Left lung (tissue), 10 donors: ENCODE results near the gene RCOR3. TPM values are rescaled to one million over a fixed set of nuclear protein-coding genes. Genes with fewer than 3 reads are reported as not detected.

Experiments used
- ATAC-seq: fragments of 200-7000 bp; cut with Tn5 transposase; one replicate; pipeline ENCODE4 v1.9.1; 2020; ENCODE audit warnings: moderate library complexity
- DNase-seq, 4 donors: peaks; one replicate each; pipeline ENCODE4 v3.0.0-alpha.2; 2013 to 2020
- H3K27ac ChIP-seq, 2 donors: fragments of 200-600 bp; sonication (generic) in 1 of 2; one replicate each; pipeline versions ENCODE4 v1.5.0 to v1.8.0; 2020 to 2021
- H3K27me3 ChIP-seq, 2 donors: fragments of 200-600 bp; sonication (generic) in 1 of 2; one replicate each; pipeline versions ENCODE4 v1.5.0 to v1.8.0; 2020 to 2021
- H3K36me3 ChIP-seq, 2 donors: fragments of 200-600 bp; sonication (generic) in 1 of 2; one replicate each; pipeline versions ENCODE4 v1.5.0 to v1.8.0; 2020 to 2021
- H3K4me1 ChIP-seq, 2 donors: fragments of 200-600 bp; one replicate each; pipeline ENCODE4 v1.8.0; 2021
- H3K4me3 ChIP-seq, 2 donors: fragments of 200-600 bp; sonication (generic) in 1 of 2; one replicate each; pipeline versions ENCODE4 v1.5.0 to v1.8.0; 2020 to 2021; ENCODE audit warnings: mild to moderate bottlenecking in 1 of 2
- H3K9me3 ChIP-seq, 2 donors: fragments of 200-600 bp; sonication (generic) in 1 of 2; one replicate each; pipeline versions ENCODE4 v1.5.0 to v1.8.0; 2020 to 2021
- intact Hi-C, 2 donors: fragments of 100-400 bp; cut with DNase I; formaldehyde crosslinking; loops; one replicate each; pipeline versions ENCODE4 v1.11.2 to v1.14.2; 2022
- polyA plus RNA-seq, 6 donors: library from polyadenylated mRNA; unstranded; fragments of 120-200 nt; gene quantifications; one replicate each; pipeline ENCODE4 v1.2.1, GENCODE V29; 2013; ENCODE audit not compliant: insufficient read length in 6 of 6
- total RNA-seq, 2 donors: library from RNA; stranded (reverse); fragmentation: NEBNext Ultra II Directional; extraction: Animal tissue kit (Norgen Biotek cat#: 25700); gene quantifications; one replicate each; pipeline ENCODE4 v1.2.1, GENCODE V29; 2021
- TF ChIP-seq, protein P1 (sequence below), 2 donors: fragments of 200-600 bp; sonication (generic) in 1 of 2; IDR thresholded peaks; one replicate each; pipeline versions ENCODE4 v1.5.0 to v1.8.0; 2021; ENCODE audit warnings: antibody characterized with exemption in 2 of 2
- donor health status: DM: no; HTN: yes; CAD: no.
- donor health status: DM: no; HTN: no; CAD: no.

The RCOR3 gene
- total and polyA plus RNA-seq, 8 donors: 44.5 to 113 (median 95.0) TPM

DNA sequence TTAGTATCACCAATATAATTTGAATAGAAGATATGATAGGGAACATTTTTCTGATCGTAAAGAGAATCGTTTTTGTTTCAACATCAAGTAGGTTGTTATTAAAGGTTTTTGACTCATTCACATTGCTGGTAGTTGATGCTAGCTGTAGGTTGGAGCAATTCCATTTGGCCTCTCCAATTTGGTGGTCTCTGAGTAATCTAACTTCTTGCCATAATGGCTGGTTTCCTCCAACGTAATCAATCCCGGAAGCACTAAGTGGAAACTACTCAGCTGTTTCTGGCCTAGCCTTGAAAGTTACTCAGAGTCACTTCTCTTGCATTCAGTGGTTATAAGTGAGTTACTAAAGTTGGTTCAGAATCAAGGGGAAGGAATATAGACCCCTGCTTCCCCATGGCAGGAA is 26.0 kb downstream of the RCOR3 start:
- peaks cover 0 to 76% of the 10 kb centered on the region in 2 donors for H3K36me3 ChIP-seq
- DNase-seq: no peak
- H3K4me3 ChIP-seq: no peak overlapping the region

DNA sequence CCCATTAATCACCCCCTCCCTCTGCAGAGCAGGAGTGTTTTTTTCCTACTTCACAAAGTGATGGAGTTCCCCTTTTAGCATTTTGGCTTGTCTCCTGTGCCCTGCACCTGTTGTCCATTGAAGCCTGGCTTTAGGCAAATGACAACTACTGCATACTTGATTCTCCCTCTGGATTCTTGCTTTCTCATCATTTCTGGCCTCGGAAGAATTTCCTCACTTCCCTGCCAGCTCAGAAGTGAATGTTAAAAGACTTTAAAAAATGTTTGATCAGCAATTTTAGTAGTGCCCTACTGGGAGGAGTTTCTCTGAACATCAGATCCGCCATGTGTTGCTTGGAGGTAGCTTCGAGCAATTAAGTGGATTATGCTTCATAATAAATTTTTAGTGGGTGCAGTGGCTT is 28.1 kb downstream of the RCOR3 start:
- Histone ChIP-seq H3K4me3 (no peak overlapping the region), H3K4me1 (no peaks in the 10 kb centered on the region), H3K27me3 (no peaks in the 10 kb centered on the region), H3K9me3 (no peaks in the 10 kb centered on the region), H3K27ac (no peak overlapping the region), H3K36me3 (peaks cover 0 to 76% of the 10 kb centered on the region in 2 donors)
- intact Hi-C loops: no loop called here
- no peak for DNase-seq
- ATAC-seq: no peak
- TF ChIP-seq, protein P1, sequence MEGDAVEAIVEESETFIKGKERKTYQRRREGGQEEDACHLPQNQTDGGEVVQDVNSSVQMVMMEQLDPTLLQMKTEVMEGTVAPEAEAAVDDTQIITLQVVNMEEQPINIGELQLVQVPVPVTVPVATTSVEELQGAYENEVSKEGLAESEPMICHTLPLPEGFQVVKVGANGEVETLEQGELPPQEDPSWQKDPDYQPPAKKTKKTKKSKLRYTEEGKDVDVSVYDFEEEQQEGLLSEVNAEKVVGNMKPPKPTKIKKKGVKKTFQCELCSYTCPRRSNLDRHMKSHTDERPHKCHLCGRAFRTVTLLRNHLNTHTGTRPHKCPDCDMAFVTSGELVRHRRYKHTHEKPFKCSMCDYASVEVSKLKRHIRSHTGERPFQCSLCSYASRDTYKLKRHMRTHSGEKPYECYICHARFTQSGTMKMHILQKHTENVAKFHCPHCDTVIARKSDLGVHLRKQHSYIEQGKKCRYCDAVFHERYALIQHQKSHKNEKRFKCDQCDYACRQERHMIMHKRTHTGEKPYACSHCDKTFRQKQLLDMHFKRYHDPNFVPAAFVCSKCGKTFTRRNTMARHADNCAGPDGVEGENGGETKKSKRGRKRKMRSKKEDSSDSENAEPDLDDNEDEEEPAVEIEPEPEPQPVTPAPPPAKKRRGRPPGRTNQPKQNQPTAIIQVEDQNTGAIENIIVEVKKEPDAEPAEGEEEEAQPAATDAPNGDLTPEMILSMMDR (IDR thresholded peaks at IDR 0.05): no peak

More for the DNA sequence above, 26.0 kb downstream of the RCOR3 start:
- intact Hi-C loops: no loop called here
- no peak for ATAC-seq
- Histone ChIP-seq H3K4me1 (no peaks in the 10 kb centered on the region), H3K9me3 (no peaks in the 10 kb centered on the region), H3K27ac (no peak overlapping the region), H3K27me3 (no peaks in the 10 kb centered on the region)
- TF ChIP-seq, protein P1 (IDR thresholded peaks at IDR 0.05): no peak

DNA sequence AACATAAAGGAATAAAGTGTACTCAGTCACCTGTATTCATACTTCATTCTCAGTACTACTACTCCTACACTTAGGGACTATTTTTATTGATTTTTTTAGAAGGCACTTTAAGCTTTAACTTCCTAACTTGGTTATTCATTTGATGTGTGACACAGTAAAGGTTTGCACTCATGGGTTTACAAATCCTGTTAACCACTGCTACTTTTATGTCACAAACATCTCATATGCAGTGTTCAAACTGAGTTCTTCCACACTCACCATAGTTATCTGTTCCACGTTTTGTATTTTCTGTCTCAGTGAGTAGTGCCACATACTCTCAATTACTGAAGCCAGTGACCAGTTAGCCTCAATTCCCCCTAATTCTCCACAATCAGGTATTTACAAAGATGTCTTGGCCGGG is 33.2 kb downstream of the RCOR3 start:
- TF ChIP-seq, protein P1 (IDR thresholded peaks at IDR 0.05): no peak
- H3K4me1 ChIP-seq: no peaks in the 10 kb centered on the region
- intact Hi-C loops: no loop called here
- H3K9me3 ChIP-seq: no peaks in the 10 kb centered on the region
- ATAC-seq (no peak), DNase-seq (no peak)
- no peak overlapping the region for H3K27ac ChIP-seq
- H3K36me3 ChIP-seq: peaks cover 0 to 87% of the 10 kb centered on the region in 2 donors
- no peak overlapping the region for H3K4me3 ChIP-seq
- no peaks in the 10 kb centered on the region for H3K27me3 ChIP-seq

DNA sequence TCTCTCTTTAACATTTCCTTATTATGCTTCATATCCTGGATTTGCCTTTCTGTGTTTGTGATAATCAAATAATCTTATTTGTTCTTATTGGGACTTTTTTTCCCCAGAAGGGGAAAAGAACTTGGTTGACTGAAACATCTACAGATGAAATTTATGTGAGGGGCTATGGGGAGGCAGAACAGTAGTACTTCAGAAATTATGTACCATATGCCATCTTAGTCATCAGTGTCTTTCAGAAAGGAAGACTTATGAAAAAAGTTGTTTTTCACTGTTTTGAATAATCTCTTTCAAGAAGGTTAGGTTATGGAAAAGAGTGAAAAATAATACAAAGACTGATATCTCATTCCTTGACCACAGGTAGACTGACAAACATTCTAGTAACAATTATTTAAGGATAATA is 37.2 kb downstream of the RCOR3 start:
- DNase-seq: no peak
- no peaks in the 10 kb centered on the region for H3K9me3 ChIP-seq
- H3K4me3 ChIP-seq: no peak overlapping the region
- H3K27me3 ChIP-seq: no peaks in the 10 kb centered on the region
- no peak overlapping the region for H3K27ac ChIP-seq
- peaks cover 0 to 95% of the 10 kb centered on the region in 2 donors for H3K36me3 ChIP-seq
- TF ChIP-seq, protein P1 (IDR thresholded peaks at IDR 0.05): no peak
- ATAC-seq: no peak
- intact Hi-C loops: no loop called here
- H3K4me1 ChIP-seq: no peaks in the 10 kb centered on the region

DNA sequence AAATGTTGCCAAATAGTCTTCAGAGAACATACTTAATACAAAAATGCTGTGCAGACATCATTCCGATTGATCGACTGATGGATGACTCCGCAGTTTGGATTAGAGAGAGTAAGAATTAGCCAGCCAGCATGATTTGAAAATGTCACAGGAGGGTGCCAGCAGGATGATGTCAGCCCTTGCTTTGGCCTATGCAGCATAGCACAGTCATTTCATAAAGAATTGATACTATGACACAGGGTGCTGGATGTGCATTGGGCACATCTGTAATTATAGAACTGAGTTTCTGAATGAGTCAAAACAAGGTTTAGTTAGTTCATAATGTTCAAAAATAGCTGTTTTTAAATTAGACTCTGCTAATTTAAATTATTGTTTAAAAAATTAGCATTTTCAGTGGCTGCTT is 45.9 kb downstream of the RCOR3 start:
- H3K4me1 ChIP-seq: peaks cover 0 to 6% of the 10 kb centered on the region in 2 donors
- no peak overlapping the region for H3K27ac ChIP-seq
- intact Hi-C loops: no loop called here
- H3K4me3 ChIP-seq: no peak overlapping the region
- no peaks in the 10 kb centered on the region for H3K27me3 ChIP-seq
- no peaks in the 10 kb centered on the region for H3K9me3 ChIP-seq
- no peak for DNase-seq
- H3K36me3 ChIP-seq: peaks cover 0 to 51% of the 10 kb centered on the region in 2 donors
- no peak for ATAC-seq
- TF ChIP-seq, protein P1 (IDR thresholded peaks at IDR 0.05): no peak
